ENCODE data around the gene SLC4A5.

GRCh38 chr2:74201196-74201595 is 142.0 kb downstream of the SLC4A5 start:
- TF ChIP-seq CTCF (IDR thresholded peaks at IDR 0.05) (no peak), POLR2A (IDR thresholded peaks at IDR 0.05) (no peak)

All from esophagus squamous epithelium (tissue), 4 donors.